ENCODE data around the gene SCGB1D4.

Gene SCGB1D4

GRCh38 chr11:62273284-62273683 is 25.6 kb downstream of the SCGB1D4 start:
- Histone ChIP-seq H3K4me1 (ENCODE audit: control insufficient read depth, insufficient read depth, low read length) (no peaks in the 10 kb centered on the region), H3K36me3 (ENCODE audit: control insufficient read depth, insufficient read depth, low read length, severe bottlenecking) (no peaks in the 10 kb centered on the region), H3K27me3 (replicated peaks; ENCODE audit: control insufficient read depth, insufficient read depth, low read length) (peaks cover 21% of the 10 kb centered on the region), H3K4me3 (ENCODE audit: low read length) (no peak overlapping the region), H3K9me3 (ENCODE audit: control insufficient read depth, low read length) (no peaks in the 10 kb centered on the region), H3K9ac (ENCODE audit: low read length) (no peak overlapping the region)
- no peak for DNase-seq (ENCODE audit: low read depth)

- DNase-seq (ENCODE audit: low read depth) = no peak
- Histone ChIP-seq H3K9ac (ENCODE audit: low read length) (no peak within 1 kb of the TSS), H3K27me3 (replicated peaks; ENCODE audit: control insufficient read depth, insufficient read depth, low read length) (peaks cover 21% of the 10 kb centered on the region), H3K4me3 (ENCODE audit: low read length) (no peak within 1 kb of the TSS), H3K9me3 (ENCODE audit: control insufficient read depth, low read length) (no peaks in the 10 kb centered on the region), H3K36me3 (ENCODE audit: control insufficient read depth, insufficient read depth, low read length, severe bottlenecking) (no peaks in the 10 kb centered on the region), H3K4me1 (ENCODE audit: control insufficient read depth, insufficient read depth, low read length) (no peaks in the 10 kb centered on the region)
Observed at GRCh38 chr11:62269654-62270278, 29.1 kb downstream of the SCGB1D4 start, which contains the start of gene SCGB2A2. Gene SCGB2A2 (plus strand): TSS chr11:62270158. CDS start chr11:62270217, 59 bp downstream.

- no peak overlapping the region for H3K9ac ChIP-seq (ENCODE audit: low read length)
- H3K4me3 ChIP-seq (ENCODE audit: low read length) = no peak overlapping the region
- peaks cover 17% of the 10 kb centered on the region for H3K27me3 ChIP-seq (replicated peaks; ENCODE audit: control insufficient read depth, insufficient read depth, low read length)
- no peak for DNase-seq (ENCODE audit: low read depth)
- H3K4me1 ChIP-seq (ENCODE audit: control insufficient read depth, insufficient read depth, low read length) = no peaks in the 10 kb centered on the region
- no peaks in the 10 kb centered on the region for H3K36me3 ChIP-seq (ENCODE audit: control insufficient read depth, insufficient read depth, low read length, severe bottlenecking)
- no peaks in the 10 kb centered on the region for H3K9me3 ChIP-seq (ENCODE audit: control insufficient read depth, low read length)
Observed at GRCh38 chr11:62267576-62267975, 31.3 kb downstream of the SCGB1D4 start.

- H3K4me3 ChIP-seq (ENCODE audit: low read length) = no peak overlapping the region
- no peaks in the 10 kb centered on the region for H3K4me1 ChIP-seq (ENCODE audit: control insufficient read depth, insufficient read depth, low read length)
- no peak overlapping the region for H3K9ac ChIP-seq (ENCODE audit: low read length)
- H3K27me3 ChIP-seq (replicated peaks; ENCODE audit: control insufficient read depth, insufficient read depth, low read length) = peaks cover 17% of the 10 kb centered on the region
- no peak for DNase-seq (ENCODE audit: low read depth)
- no peaks in the 10 kb centered on the region for H3K9me3 ChIP-seq (ENCODE audit: control insufficient read depth, low read length)
- no peaks in the 10 kb centered on the region for H3K36me3 ChIP-seq (ENCODE audit: control insufficient read depth, insufficient read depth, low read length, severe bottlenecking)
Observed at GRCh38 chr11:62267050-62267449, 31.8 kb downstream of the SCGB1D4 start.

GRCh38 chr11:62266558-62266957 is 32.3 kb downstream of the SCGB1D4 start:
- no peak for DNase-seq (ENCODE audit: low read depth)
- Histone ChIP-seq H3K9ac (ENCODE audit: low read length) (no peak overlapping the region), H3K4me1 (ENCODE audit: control insufficient read depth, insufficient read depth, low read length) (no peaks in the 10 kb centered on the region), H3K36me3 (ENCODE audit: control insufficient read depth, insufficient read depth, low read length, severe bottlenecking) (no peaks in the 10 kb centered on the region), H3K4me3 (ENCODE audit: low read length) (no peak overlapping the region), H3K9me3 (ENCODE audit: control insufficient read depth, low read length) (no peaks in the 10 kb centered on the region), H3K27me3 (replicated peaks; ENCODE audit: control insufficient read depth, insufficient read depth, low read length) (peaks cover 19% of the 10 kb centered on the region)

- no peak overlapping the region for H3K9ac ChIP-seq (ENCODE audit: low read length)
- H3K36me3 ChIP-seq (ENCODE audit: control insufficient read depth, insufficient read depth, low read length, severe bottlenecking) = no peaks in the 10 kb centered on the region
- no peak overlapping the region for H3K4me3 ChIP-seq (ENCODE audit: low read length)
- peaks cover 8% of the 10 kb centered on the region for H3K27me3 ChIP-seq (replicated peaks; ENCODE audit: control insufficient read depth, insufficient read depth, low read length)
- no peaks in the 10 kb centered on the region for H3K4me1 ChIP-seq (ENCODE audit: control insufficient read depth, insufficient read depth, low read length)
- H3K9me3 ChIP-seq (ENCODE audit: control insufficient read depth, low read length) = no peaks in the 10 kb centered on the region
- no peak for DNase-seq (ENCODE audit: low read depth)
Observed at GRCh38 chr11:62264004-62264403, 34.9 kb downstream of the SCGB1D4 start.

- Histone ChIP-seq H3K9ac (ENCODE audit: low read length) (no peak overlapping the region), H3K27me3 (replicated peaks; ENCODE audit: control insufficient read depth, insufficient read depth, low read length) (peaks cover 5% of the 10 kb centered on the region)
Observed at GRCh38 chr11:62260261-62260953, 38.5 kb downstream of the SCGB1D4 start.

GRCh38 chr11:62256281-62256680 is 42.6 kb downstream of the SCGB1D4 start:
- no peak overlapping the region for H3K4me3 ChIP-seq (ENCODE audit: low read length)
- H3K4me1 ChIP-seq (ENCODE audit: control insufficient read depth, insufficient read depth, low read length) = no peaks in the 10 kb centered on the region
- no peak for DNase-seq (ENCODE audit: low read depth)
- peaks cover 23% of the 10 kb centered on the region for H3K9me3 ChIP-seq (ENCODE audit: control insufficient read depth, low read length)
- no peak overlapping the region for H3K9ac ChIP-seq (ENCODE audit: low read length)
- no peaks in the 10 kb centered on the region for H3K36me3 ChIP-seq (ENCODE audit: control insufficient read depth, insufficient read depth, low read length, severe bottlenecking)
- peaks cover under 1% of the 10 kb centered on the region for H3K27me3 ChIP-seq (replicated peaks; ENCODE audit: control insufficient read depth, insufficient read depth, low read length)

More at GRCh38 chr11:62260261-62260953, 38.5 kb downstream of the SCGB1D4 start:
- Histone ChIP-seq H3K4me1 (ENCODE audit: control insufficient read depth, insufficient read depth, low read length) (no peaks in the 10 kb centered on the region), H3K36me3 (ENCODE audit: control insufficient read depth, insufficient read depth, low read length, severe bottlenecking) (no peaks in the 10 kb centered on the region), H3K4me3 (ENCODE audit: low read length) (no peak overlapping the region), H3K9me3 (ENCODE audit: control insufficient read depth, low read length) (no peaks in the 10 kb centered on the region)
- no peak for DNase-seq (ENCODE audit: low read depth)

GRCh38 chr11:62253999-62254542 is 44.8 kb downstream of the SCGB1D4 start:
- no peak for DNase-seq (ENCODE audit: low read depth)
- Histone ChIP-seq H3K9me3 (ENCODE audit: control insufficient read depth, low read length) (peaks cover 34% of the 10 kb centered on the region), H3K9ac (ENCODE audit: low read length) (no peak overlapping the region), H3K4me3 (ENCODE audit: low read length) (no peak overlapping the region), H3K4me1 (ENCODE audit: control insufficient read depth, insufficient read depth, low read length) (no peaks in the 10 kb centered on the region), H3K27me3 (replicated peaks; ENCODE audit: control insufficient read depth, insufficient read depth, low read length) (no peaks in the 10 kb centered on the region), H3K36me3 (ENCODE audit: control insufficient read depth, insufficient read depth, low read length, severe bottlenecking) (no peaks in the 10 kb centered on the region)

- H3K27me3 ChIP-seq (replicated peaks; ENCODE audit: control insufficient read depth, insufficient read depth, low read length) = no peaks in the 10 kb centered on the region
- no peaks in the 10 kb centered on the region for H3K4me1 ChIP-seq (ENCODE audit: control insufficient read depth, insufficient read depth, low read length)
- no peak overlapping the region for H3K4me3 ChIP-seq (ENCODE audit: low read length)
- no peak for DNase-seq (ENCODE audit: low read depth)
- peaks cover 34% of the 10 kb centered on the region for H3K9me3 ChIP-seq (ENCODE audit: control insufficient read depth, low read length)
- no peaks in the 10 kb centered on the region for H3K36me3 ChIP-seq (ENCODE audit: control insufficient read depth, insufficient read depth, low read length, severe bottlenecking)
- no peak overlapping the region for H3K9ac ChIP-seq (ENCODE audit: low read length)
Observed at GRCh38 chr11:62251698-62252097, 47.2 kb downstream of the SCGB1D4 start.

All from adipocyte (in vitro differentiated cells).